K562 (cell line): ENCODE data around the gene CYP26A1. TPM values are rescaled to one million over a fixed set of nuclear protein-coding genes. Genes with fewer than 3 reads are reported as not detected.
A peak's percentile ranks its signal among the peaks of the same experiment; 100 is the strongest.

ENCODE experiments used
- ATAC-seq: fragments of 200-7000 bp; cut with Tn5 transposase; 3 replicates; pipeline ENCODE4 v1.9.1; 2020; ENCODE audit warnings: moderate library complexity
- BruUV-seq: library from RNA; stranded (reverse); fragments of 400-500 nt; replicated peaks from 2 replicates; lab custom pipeline; 2021; lab: Mats Ljungman, UMichigan
- CTCF ChIA-PET: fragments of 300-600 bp; formaldehyde crosslinking; extraction: SDS; loops from one replicate; lab custom pipeline; 2021; ENCODE audit warnings: low intra/inter-chr PET ratio; lab: Yijun Ruan, JAX
- POLR2A ChIA-PET: fragments of 300-600, 350-650 bp; sonication (Branson Sonifier 250); formaldehyde crosslinking; extraction: SDS; loops from one replicate; lab custom pipeline; 2021; ENCODE audit warnings: antibody characterized with exemption, inconsistent platforms; lab: Yijun Ruan, JAX
- DNase-seq, 4 experiments: peaks; one replicate each; pipeline versions ENCODE4 v3.0.0 to v3.0.0-alpha.2; 2011 to 2018; ENCODE audit warnings: low spot score in 3 of 4, mixed read lengths in 3 of 4; ENCODE audit errors: extremely low read depth in 1 of 4
- FAIRE-seq: peaks from 2 replicates; lab custom pipeline; 2011; peaks lifted over from hg19 to GRCh38; lab: Jason Lieb, UNC
- H2AFZ ChIP-seq: 2 replicates; pipeline ENCODE4 v1.6.0; 2011; ENCODE audit warnings: low read depth, low read length, control low read depth, inconsistent platforms
- H3K27ac ChIP-seq: fragments of 200-600 bp; 3 replicates; pipeline ENCODE4 v1.8.0; 2011; ENCODE audit warnings: low read depth, mild to moderate bottlenecking, control low read depth, inconsistent platforms, low read length, moderate library complexity, mixed read lengths; ENCODE audit errors: extremely low read depth
- H3K27me3 ChIP-seq, 2 experiments: fragments of 300-600 bp in 1 of 2; 2 replicates in 1 of 2; 3 replicates in 1 of 2; pipeline versions ENCODE4 v1.6.0 to v1.8.0; 2011; ENCODE audit warnings: inconsistent platforms in 2 of 2, low read length in 2 of 2, mild to moderate bottlenecking in 1 of 2, mixed read lengths in 1 of 2, moderate library complexity in 1 of 2; ENCODE audit not compliant: control insufficient read depth in 2 of 2, insufficient read depth in 2 of 2
- H3K36me3 ChIP-seq: fragments of 300-600 bp; 3 replicates; pipeline ENCODE4 v1.8.0; 2011; ENCODE audit warnings: mild to moderate bottlenecking, low read length, inconsistent platforms; ENCODE audit not compliant: control insufficient read depth, insufficient read depth
- H3K4me1 ChIP-seq, 2 experiments: fragments of 200-600 bp in 1 of 2; replicated peaks in 1 of 2; 2 replicates in 1 of 2; 3 replicates in 1 of 2; pipeline versions ENCODE4 v1.5.1 to v1.8.0; 2011; ENCODE audit warnings: inconsistent platforms in 2 of 2, low read length in 2 of 2, mild to moderate bottlenecking in 1 of 2, mixed read lengths in 1 of 2, moderate library complexity in 1 of 2; ENCODE audit not compliant: control insufficient read depth in 2 of 2, insufficient read depth in 2 of 2
- H3K4me2 ChIP-seq: 2 replicates; pipeline ENCODE4 v1.6.1; 2011; ENCODE audit warnings: low read length, control low read depth, inconsistent platforms, mixed read lengths; ENCODE audit not compliant: insufficient read depth
- H3K4me3 ChIP-seq: fragments of 200-600 bp; sonication (generic), shearing (Covaris generic); 2 replicates; pipeline ENCODE4 v1.5.1; 2016; ENCODE audit warnings: control low read depth, inconsistent platforms
- H3K79me2 ChIP-seq: fragments of 200-600 bp; 3 replicates; pipeline ENCODE4 v1.8.0; 2011; ENCODE audit warnings: low read length, inconsistent platforms; ENCODE audit not compliant: control insufficient read depth, insufficient read depth
- H3K9ac ChIP-seq, 2 experiments: 2 replicates each; pipeline versions ENCODE4 v1.6.0 to v1.6.1; 2011; ENCODE audit warnings: low read depth in 2 of 2, low read length in 2 of 2, control low read depth in 1 of 2, inconsistent platforms in 1 of 2, mild to moderate bottlenecking in 1 of 2, mixed read lengths in 1 of 2; ENCODE audit not compliant: insufficient read depth in 1 of 2
- H3K9me1 ChIP-seq: one replicate; pipeline ENCODE4 v1.6.0; 2011; ENCODE audit warnings: inconsistent platforms, mild to moderate bottlenecking, low read length, moderate library complexity; ENCODE audit not compliant: control insufficient read depth, insufficient read depth
- H3K9me3 ChIP-seq: replicated peaks from 2 replicates; pipeline ENCODE4 v1.5.1; 2011; ENCODE audit warnings: low read depth, low read length, inconsistent platforms; ENCODE audit not compliant: control insufficient read depth, insufficient read depth
- H4K20me1 ChIP-seq: replicated peaks from 2 replicates; pipeline ENCODE4 v1.6.1; 2011; ENCODE audit warnings: low read length, inconsistent platforms, mixed read lengths; ENCODE audit not compliant: control insufficient read depth, insufficient read depth
- ASH1L ChIP-seq: fragments of 450-650 bp; IDR thresholded peaks from 2 replicates; pipeline ENCODE4 v1.6.1; 2018; ENCODE audit warnings: borderline replicate concordance, mild to moderate bottlenecking, low read depth; ENCODE audit not compliant: partially characterized antibody
- C11orf30 ChIP-seq: fragments of 450-650 bp; IDR thresholded peaks from 2 replicates; pipeline ENCODE4 v1.6.1; 2016; ENCODE audit warnings: low read depth, mild to moderate bottlenecking
- CBFA2T3 ChIP-seq: fragments of 450-650 bp; IDR thresholded peaks from 2 replicates; pipeline ENCODE4 v1.6.1; 2017
- HDAC2 ChIP-seq: fragments of 450-650 bp; IDR thresholded peaks from 2 replicates; pipeline ENCODE4 v1.6.1; 2016; ENCODE audit warnings: mild to moderate bottlenecking
- HDAC8 ChIP-seq: fragments of 450-650 bp; IDR thresholded peaks from 2 replicates; pipeline ENCODE4 v1.6.1; 2016; ENCODE audit warnings: mild to moderate bottlenecking, missing genetic modification characterization, moderate library complexity, missing compliant biosample characterization
- IRF2 ChIP-seq: sonication (generic); formaldehyde crosslinking; IDR thresholded peaks from 2 replicates; pipeline ENCODE4 v1.8.1; 2022; ENCODE audit warnings: mild to moderate bottlenecking, missing genetic modification reagents
- MEIS2 ChIP-seq: fragments of 450-650 bp; IDR thresholded peaks from 2 replicates; pipeline ENCODE4 v1.6.1; 2014; ENCODE audit warnings: mild to moderate bottlenecking; ENCODE audit not compliant: partially characterized antibody
- NR2C1 ChIP-seq, 2 experiments: fragments of 450-650 bp; IDR thresholded peaks; 2 replicates each; pipeline ENCODE4 v1.6.1; 2017; ENCODE audit warnings: mild to moderate bottlenecking in 2 of 2, antibody characterized with exemption in 1 of 2, inconsistent platforms in 1 of 2, missing compliant biosample characterization in 1 of 2, missing genetic modification characterization in 1 of 2
- RBM25 ChIP-seq: fragments of 200-400 bp; formaldehyde crosslinking; IDR thresholded peaks from 2 replicates; pipeline ENCODE4 v1.6.1; 2018; ENCODE audit warnings: low read length, low read depth, moderate library complexity; ENCODE audit not compliant: severe bottlenecking
- ZFP36 ChIP-seq: fragments of 150-350 bp; IDR thresholded peaks from 2 replicates; pipeline ENCODE4 v1.6.1; 2018; ENCODE audit warnings: low read length, low read depth; ENCODE audit not compliant: partially characterized antibody
- WGBS: fragments of 100-300 bp; shearing (Covaris generic); methylation state at CpG from one replicate; pipeline ENCODE4 v1.1.6; 2016; ENCODE audit warnings: low coverage, mixed read lengths; ENCODE audit not compliant: insufficient coverage; ENCODE audit errors: missing lambda C conversion rate; 5-methylcytosine and 5-hydroxymethylcytosine counted together
- in situ Hi-C: fragments of 300-500 bp; cut with MboI; formaldehyde crosslinking; loops from 4 replicates; pipeline ENCODE4 v1.15.0; 2018; ENCODE audit warnings: inconsistent platforms, mixed read lengths
- intact Hi-C: fragments of 100-400 bp; cut with micrococcal nuclease; formaldehyde crosslinking; loops from 2 replicates; pipeline ENCODE4 v1.14.2; 2022
- polyA plus RNA-seq, 8 experiments: library from polyadenylated mRNA; depleted of rRNA in 4 of 8; stranded (reverse) in 5 of 8; unstranded in 3 of 8; fragments of >200 nt; fragmentation: Nextera tagmentation in 2 of 8; fragmentation: Illumina TruSeq in 1 of 8; extraction: Ambion mirVana in 2 of 8; extraction: Trizol in 1 of 8; gene quantifications; 2 replicates each; pipeline versions ENCODE4 v1.2.1 to v1.2.3, GENCODE V29; 2011 to 2014; ENCODE audit warnings: inconsistent platforms in 1 of 8, missing spikeins in 1 of 8
- total RNA-seq, 7 experiments: library from RNA; depleted of rRNA in 6 of 7; stranded (reverse); fragments of >200 nt in 6 of 7; fragmentation: Illumina TruSeq in 2 of 7; extraction: Trizol in 2 of 7; gene quantifications; 2 replicates each; pipeline versions ENCODE4 v1.2.1 to v1.2.3, GENCODE V29; 2011 to 2021; ENCODE audit warnings: low replicate concordance in 1 of 7

CYP26A1 gene
- total and polyA plus RNA-seq, 9 of the 15 experiments (the other 6 are each of a cell fraction or from before 2014, with no cell fraction given), result 0.11 to 5.1 (median 1.6) TPM

DNA sequence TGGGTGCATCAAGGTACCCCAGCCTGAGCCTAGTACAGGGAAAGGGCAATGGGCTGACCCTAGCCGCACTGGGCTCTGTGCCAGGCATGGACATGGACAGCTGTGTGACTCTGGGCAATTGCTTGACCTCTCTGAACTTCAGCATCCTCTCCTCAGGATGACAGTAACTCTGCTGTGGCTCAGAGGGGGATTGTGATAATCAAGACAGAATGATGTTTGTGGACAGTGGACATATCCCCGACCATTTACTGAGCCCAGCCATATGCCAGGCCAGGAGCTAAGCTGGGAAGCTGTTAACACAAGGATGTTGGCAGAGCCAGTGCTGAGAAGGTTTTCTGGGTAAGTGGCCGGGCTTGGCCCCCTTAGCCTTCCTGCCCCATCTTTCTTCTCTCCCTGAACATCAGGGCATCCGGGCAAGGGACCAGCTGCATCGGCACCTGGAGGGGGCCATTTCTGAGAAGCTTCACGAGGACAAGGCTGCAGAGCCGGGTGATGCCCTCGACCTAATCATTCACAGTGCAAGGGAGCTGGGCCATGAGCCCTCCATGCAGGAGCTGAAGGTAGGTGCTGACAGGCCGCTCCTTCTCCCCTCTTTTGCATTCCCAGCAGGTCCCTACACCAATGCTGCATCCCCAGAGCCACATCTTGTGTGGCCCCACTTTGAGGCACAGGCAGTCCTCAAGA lies 9.6 kb upstream of the CYP26A1 start:
- in situ Hi-C loops, result no loop called here
- no peak for ATAC-seq
- no peak overlapping the region for H3K27ac ChIP-seq
- intact Hi-C loops, result no loop called here
- no peak for TF ChIP-seq CBFA2T3
- TF ChIP-seq RBM25, result peak; percentile 48
- no peak for TF ChIP-seq HDAC8 (tag)
- no peak for TF ChIP-seq MEIS2
- no peak for TF ChIP-seq IRF2 (CRISPR knock-in tag)
- TF ChIP-seq C11orf30, result no peak
- no peak for TF ChIP-seq HDAC2
- no peak for TF ChIP-seq ASH1L
- peak; percentile 22 for TF ChIP-seq ZFP36
- no peak for TF ChIP-seq NR2C1 (IDR thresholded peaks at IDR 0.05)
- TF ChIP-seq NR2C1 (tag; IDR thresholded peaks at IDR 0.05), result no peak
- no peak overlapping the region for H2AFZ ChIP-seq
- ChIA-PET POLR2A (no interaction called here), CTCF (no interaction called here)
- 81% methylated on average over 6 of the region's 9 CpGs for WGBS
- H3K36me3 ChIP-seq, result peaks cover 12% of the 10 kb centered on the region; the same call in 1 of the 3 replicates
- no peaks in the 10 kb centered on the region for H3K27me3 ChIP-seq
- peaks cover 4% of the 10 kb centered on the region; the same call in 1 of the 2 replicates for H3K9me3 ChIP-seq
- H4K20me1 ChIP-seq, result no peaks in the 10 kb centered on the region
- DNase-seq, result no peak
- no peaks in the 10 kb centered on the region for H3K9me1 ChIP-seq
- no peak for FAIRE-seq
- no peaks in the 10 kb centered on the region for H3K79me2 ChIP-seq
- no peak overlapping the region for H3K9ac ChIP-seq
- H3K4me2 ChIP-seq, result no peak overlapping the region
- no TSS peak for BruUV-seq
- H3K4me1 ChIP-seq, result peaks cover 0 to 10% of the 10 kb centered on the region in 2 experiments; a peak in 2 of 5 replicates
- H3K4me3 ChIP-seq, result no peak overlapping the region
